Progenitor cell of endocrine pancreas (in vitro differentiated cells): ENCODE data around the gene SLIT3. TPM values are rescaled to one million over a fixed set of nuclear protein-coding genes. Genes with fewer than 3 reads are reported as not detected.

Experiments
- DNase-seq: peaks from one replicate; pipeline ENCODE4 v3.0.0; 2021; ENCODE audit warnings: low spot score; ENCODE audit not compliant: unreplicated experiment
- H3K27ac Mint-ChIP-seq: 2 replicates; pipeline ENCODE4 v1.8.0; 2021; ENCODE audit warnings: mild to moderate bottlenecking, moderate library complexity, mixed read lengths
- H3K27me3 Mint-ChIP-seq: 2 replicates; pipeline ENCODE4 v1.8.0; 2021; ENCODE audit warnings: mixed read lengths
- H3K36me3 Mint-ChIP-seq: 2 replicates; pipeline ENCODE4 v1.8.0; 2022; ENCODE audit warnings: mixed read lengths; ENCODE audit not compliant: insufficient read depth
- H3K4me1 Mint-ChIP-seq: 2 replicates; pipeline ENCODE4 v1.8.0; 2021; ENCODE audit warnings: low read depth, mixed read lengths
- H3K4me3 Mint-ChIP-seq: 2 replicates; pipeline ENCODE4 v1.8.0; 2021; ENCODE audit warnings: low read depth, mild to moderate bottlenecking, moderate library complexity, mixed read lengths
- H3K9me3 Mint-ChIP-seq: 2 replicates; pipeline ENCODE4 v1.8.0; 2021; ENCODE audit warnings: low read depth, mixed read lengths
- total RNA-seq: library from RNA; stranded (reverse); gene quantifications from 2 replicates; pipeline ENCODE4 v1.2.1, GENCODE V29; 2021
- TF ChIP-seq, protein P1 (sequence below): fragments of 200-600 bp; sonication (generic); IDR thresholded peaks from one replicate; pipeline ENCODE4 v1.5.0; 2021; ENCODE audit warnings: antibody characterized with exemption, mild to moderate bottlenecking; ENCODE audit not compliant: unreplicated experiment

The SLIT3 gene
- total RNA-seq, 1 donor from 2014 or later = 18.8 TPM

DNA sequence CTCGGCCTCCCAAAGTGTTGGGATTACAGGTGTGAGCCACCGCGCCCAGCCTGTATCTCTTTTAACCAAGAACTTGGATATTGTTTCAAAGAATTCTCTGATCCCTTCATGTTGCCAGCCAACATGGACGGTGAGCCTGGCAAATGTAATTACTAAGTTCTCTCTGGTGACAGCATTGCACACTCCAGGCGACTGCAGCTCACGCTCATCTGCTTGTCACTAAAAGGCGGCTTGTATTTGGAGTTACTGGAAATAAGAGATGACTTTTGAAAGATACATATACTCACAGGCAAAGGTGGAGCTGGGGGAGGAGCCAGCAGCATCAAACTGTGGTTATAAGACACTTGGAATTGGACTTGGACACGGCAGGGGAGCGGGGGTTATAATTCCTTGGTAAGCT is 172.3 kb downstream of the SLIT3 start:
- Mint-ChIP-seq H3K27me3 (no peaks in the 10 kb centered on the region), H3K9me3 (no peaks in the 10 kb centered on the region), H3K4me3 (no peak overlapping the region), H3K36me3 (no peaks in the 10 kb centered on the region), H3K4me1 (peaks cover 16% of the 10 kb centered on the region), H3K27ac (no peak overlapping the region)
- DNase-seq = no peak
- TF ChIP-seq, protein P1, sequence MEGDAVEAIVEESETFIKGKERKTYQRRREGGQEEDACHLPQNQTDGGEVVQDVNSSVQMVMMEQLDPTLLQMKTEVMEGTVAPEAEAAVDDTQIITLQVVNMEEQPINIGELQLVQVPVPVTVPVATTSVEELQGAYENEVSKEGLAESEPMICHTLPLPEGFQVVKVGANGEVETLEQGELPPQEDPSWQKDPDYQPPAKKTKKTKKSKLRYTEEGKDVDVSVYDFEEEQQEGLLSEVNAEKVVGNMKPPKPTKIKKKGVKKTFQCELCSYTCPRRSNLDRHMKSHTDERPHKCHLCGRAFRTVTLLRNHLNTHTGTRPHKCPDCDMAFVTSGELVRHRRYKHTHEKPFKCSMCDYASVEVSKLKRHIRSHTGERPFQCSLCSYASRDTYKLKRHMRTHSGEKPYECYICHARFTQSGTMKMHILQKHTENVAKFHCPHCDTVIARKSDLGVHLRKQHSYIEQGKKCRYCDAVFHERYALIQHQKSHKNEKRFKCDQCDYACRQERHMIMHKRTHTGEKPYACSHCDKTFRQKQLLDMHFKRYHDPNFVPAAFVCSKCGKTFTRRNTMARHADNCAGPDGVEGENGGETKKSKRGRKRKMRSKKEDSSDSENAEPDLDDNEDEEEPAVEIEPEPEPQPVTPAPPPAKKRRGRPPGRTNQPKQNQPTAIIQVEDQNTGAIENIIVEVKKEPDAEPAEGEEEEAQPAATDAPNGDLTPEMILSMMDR = no peak

DNA sequence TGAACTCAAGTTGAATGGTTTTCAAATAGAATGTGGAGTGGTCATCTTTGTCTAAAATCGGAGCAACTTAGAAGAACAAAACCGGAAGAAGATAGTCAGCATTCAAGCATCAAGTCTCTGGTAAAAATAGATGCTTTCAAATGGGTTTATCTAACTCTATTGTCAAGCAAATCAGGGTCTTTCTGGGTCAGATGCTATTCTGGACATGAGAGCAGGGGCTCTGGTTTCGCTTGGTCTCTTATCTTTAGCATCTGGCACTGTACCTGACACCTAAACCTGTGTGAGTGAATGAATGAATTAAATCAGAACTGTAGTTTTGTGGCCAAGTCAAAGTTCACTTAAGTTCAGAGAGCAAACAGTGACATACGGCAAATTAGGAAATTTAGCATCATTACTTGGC is 173.5 kb downstream of the SLIT3 start:
- H3K27me3 Mint-ChIP-seq = no peaks in the 10 kb centered on the region
- H3K4me1 Mint-ChIP-seq = peaks cover 16% of the 10 kb centered on the region
- DNase-seq = no peak
- H3K36me3 Mint-ChIP-seq = peaks cover 2% of the 10 kb centered on the region
- no peak overlapping the region for H3K4me3 Mint-ChIP-seq
- no peak overlapping the region for H3K27ac Mint-ChIP-seq
- TF ChIP-seq, protein P1 = no peak
- H3K9me3 Mint-ChIP-seq = peaks cover 6% of the 10 kb centered on the region

DNA sequence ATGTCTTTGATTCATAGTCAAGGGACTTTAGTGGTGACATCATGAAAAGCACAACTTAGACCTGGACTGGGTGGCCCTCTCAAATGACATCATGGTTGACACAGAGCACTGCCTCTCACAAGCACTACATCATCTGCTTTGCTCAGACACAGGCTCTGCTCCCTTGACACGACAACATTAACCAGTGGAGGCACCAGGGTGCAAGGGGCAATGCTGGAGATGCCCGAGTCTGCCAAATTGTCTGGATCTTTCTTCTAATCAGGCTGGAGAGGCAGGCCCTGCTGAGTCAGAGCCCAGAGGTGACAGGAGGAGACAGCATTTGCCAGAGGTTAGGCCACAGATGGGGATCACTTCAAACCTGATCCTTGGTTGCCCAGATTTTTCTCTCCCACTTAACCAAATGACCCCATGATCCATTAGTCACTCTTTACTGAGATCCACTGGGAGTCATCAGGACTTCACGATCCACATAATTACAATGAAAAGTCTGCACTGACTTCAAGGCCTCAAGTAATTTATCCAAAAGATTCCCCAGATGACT is 174.4 kb downstream of the SLIT3 start:
- no peak overlapping the region for H3K27ac Mint-ChIP-seq
- H3K4me1 Mint-ChIP-seq = peaks cover 16% of the 10 kb centered on the region
- no peak overlapping the region for H3K4me3 Mint-ChIP-seq
- H3K27me3 Mint-ChIP-seq = no peaks in the 10 kb centered on the region
- peaks cover 2% of the 10 kb centered on the region for H3K36me3 Mint-ChIP-seq
- DNase-seq = no peak
- peaks cover 6% of the 10 kb centered on the region for H3K9me3 Mint-ChIP-seq
- TF ChIP-seq, protein P1 = no peak

DNA sequence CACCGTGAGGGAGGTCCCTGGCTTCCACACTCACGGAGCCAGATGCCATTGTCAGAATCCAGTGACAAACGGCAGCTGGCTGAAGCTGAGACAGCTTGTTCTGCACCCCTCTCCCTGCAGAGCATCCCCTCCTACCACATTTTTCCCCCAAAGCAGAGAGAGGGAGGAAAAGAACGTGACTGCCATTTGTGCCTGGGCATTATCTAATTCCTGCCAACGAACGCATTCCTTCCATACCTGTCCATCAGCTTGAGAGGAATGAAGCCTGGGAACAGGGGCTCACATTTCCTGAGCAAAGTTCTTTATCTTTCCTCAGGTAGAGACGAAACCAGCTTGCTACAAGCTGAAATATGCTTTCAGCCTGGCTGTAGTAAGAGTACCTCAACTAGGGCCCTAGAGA is 175.4 kb downstream of the SLIT3 start:
- TF ChIP-seq, protein P1 = no peak
- Mint-ChIP-seq H3K27me3 (no peaks in the 10 kb centered on the region), H3K4me3 (no peak overlapping the region), H3K27ac (peak overlapping the region; percentile 78), H3K4me1 (peaks cover 16% of the 10 kb centered on the region), H3K36me3 (peaks cover 2% of the 10 kb centered on the region), H3K9me3 (peaks cover 6% of the 10 kb centered on the region)
- no peak for DNase-seq

DNA sequence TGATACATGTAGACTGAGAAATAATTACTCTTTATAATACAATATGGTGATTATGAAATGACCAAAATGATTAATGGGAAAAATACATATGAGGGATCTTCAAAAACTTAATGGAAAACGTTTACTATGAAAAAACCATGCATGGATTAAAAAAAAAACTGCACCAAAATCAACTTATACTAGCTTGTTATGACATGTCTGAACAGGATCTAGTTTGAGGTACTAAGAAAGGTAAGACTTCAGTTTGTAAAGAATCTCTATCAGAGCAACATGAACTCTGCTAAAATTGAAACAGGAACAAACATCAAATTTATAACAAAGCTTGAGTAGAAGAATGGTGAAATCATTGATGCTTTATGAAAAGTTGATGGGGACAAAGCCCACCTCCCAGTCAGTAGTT is 178.0 kb downstream of the SLIT3 start:
- no peak overlapping the region for H3K27ac Mint-ChIP-seq

More for the DNA sequence above, 178.0 kb downstream of the SLIT3 start:
- no peaks in the 10 kb centered on the region for H3K27me3 Mint-ChIP-seq
- no peak overlapping the region for H3K4me3 Mint-ChIP-seq
- DNase-seq = no peak
- H3K4me1 Mint-ChIP-seq = peaks cover 20% of the 10 kb centered on the region
- H3K36me3 Mint-ChIP-seq = peaks cover 2% of the 10 kb centered on the region
- H3K9me3 Mint-ChIP-seq = peaks cover 6% of the 10 kb centered on the region
- TF ChIP-seq, protein P1 = no peak
